Breast epithelium (tissue), 3 donors: ENCODE measurements around the gene AMPH.

ENCODE experiments used
- POLR2A ChIP-seq: fragments of 450-650 bp; IDR thresholded peaks from one replicate; pipeline ENCODE4 v1.6.1; 2016; ENCODE audit warnings: antibody characterized with exemption, mild to moderate bottlenecking, moderate library complexity
- POLR2AphosphoS5 ChIP-seq, 3 donors: sonication (generic); formaldehyde crosslinking; IDR thresholded peaks; one replicate each; pipeline ENCODE4 v1.6.1; 2017; ENCODE audit warnings: antibody characterized with exemption in 3 of 3
- TF ChIP-seq, protein P1 (sequence below), 3 donors: fragments of 450-650 bp; IDR thresholded peaks; one replicate each; pipeline ENCODE4 v1.5.1; 2016 to 2017; ENCODE audit warnings: antibody characterized with exemption in 3 of 3, mild to moderate bottlenecking in 3 of 3, moderate library complexity in 3 of 3

DNA sequence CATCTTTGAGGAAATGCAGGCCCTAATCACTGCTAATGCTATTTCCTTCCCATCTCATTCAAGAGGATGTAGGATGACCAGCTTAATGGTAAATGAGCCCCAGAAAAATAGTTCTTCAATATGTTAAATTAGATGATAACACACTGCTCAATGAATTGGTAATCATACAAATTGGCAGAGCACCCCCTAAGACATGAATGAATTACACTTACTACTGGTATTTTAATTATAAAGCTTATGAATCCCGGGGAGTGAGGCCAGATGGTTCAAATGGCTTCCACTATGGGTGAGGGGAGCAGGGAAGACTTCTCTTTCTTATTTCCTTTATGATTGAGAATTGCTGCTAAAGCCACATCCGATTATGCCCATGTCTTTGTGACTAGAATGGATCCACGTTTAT lies 198.5 kb downstream of the AMPH start:
- TF ChIP-seq, protein P1, sequence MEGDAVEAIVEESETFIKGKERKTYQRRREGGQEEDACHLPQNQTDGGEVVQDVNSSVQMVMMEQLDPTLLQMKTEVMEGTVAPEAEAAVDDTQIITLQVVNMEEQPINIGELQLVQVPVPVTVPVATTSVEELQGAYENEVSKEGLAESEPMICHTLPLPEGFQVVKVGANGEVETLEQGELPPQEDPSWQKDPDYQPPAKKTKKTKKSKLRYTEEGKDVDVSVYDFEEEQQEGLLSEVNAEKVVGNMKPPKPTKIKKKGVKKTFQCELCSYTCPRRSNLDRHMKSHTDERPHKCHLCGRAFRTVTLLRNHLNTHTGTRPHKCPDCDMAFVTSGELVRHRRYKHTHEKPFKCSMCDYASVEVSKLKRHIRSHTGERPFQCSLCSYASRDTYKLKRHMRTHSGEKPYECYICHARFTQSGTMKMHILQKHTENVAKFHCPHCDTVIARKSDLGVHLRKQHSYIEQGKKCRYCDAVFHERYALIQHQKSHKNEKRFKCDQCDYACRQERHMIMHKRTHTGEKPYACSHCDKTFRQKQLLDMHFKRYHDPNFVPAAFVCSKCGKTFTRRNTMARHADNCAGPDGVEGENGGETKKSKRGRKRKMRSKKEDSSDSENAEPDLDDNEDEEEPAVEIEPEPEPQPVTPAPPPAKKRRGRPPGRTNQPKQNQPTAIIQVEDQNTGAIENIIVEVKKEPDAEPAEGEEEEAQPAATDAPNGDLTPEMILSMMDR (IDR thresholded peaks at IDR 0.05) = no peak
- TF ChIP-seq POLR2A (no peak), POLR2AphosphoS5 (IDR thresholded peaks at IDR 0.05) (no peak)
